SH-SY5Y (cell line): ENCODE measurements around the gene TCEA3.

Experiments
- GATA2 ChIP-seq: IDR thresholded peaks from 2 replicates; pipeline ENCODE4 v1.6.1; 2011; ENCODE audit warnings: mild to moderate bottlenecking, low read depth, low read length
- GATA3 ChIP-seq: IDR thresholded peaks from 2 replicates; pipeline ENCODE4 v1.6.1; 2011; ENCODE audit warnings: low read depth, mild to moderate bottlenecking, low read length, moderate library complexity

DNA sequence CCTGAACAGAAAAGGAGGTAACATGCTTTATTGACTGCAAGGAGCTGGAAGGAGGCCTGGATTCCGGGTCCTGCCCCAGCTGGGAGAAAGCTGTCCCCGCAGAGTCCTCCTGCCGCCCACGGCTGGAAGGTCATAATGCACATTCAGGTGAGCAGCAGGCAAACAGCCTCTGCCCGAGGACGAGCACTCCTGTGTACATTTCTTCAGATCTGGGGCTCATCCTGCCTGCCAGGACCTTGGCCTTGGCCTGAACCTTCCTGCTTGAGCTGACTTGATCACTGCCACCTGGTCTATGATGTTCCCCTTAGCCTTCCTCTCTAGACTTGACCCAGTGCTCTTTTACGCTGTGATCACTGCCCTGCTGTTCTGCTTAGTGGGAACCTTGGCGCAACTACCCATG lies 37.1 kb downstream of the TCEA3 start:
- no peak for TF ChIP-seq GATA2
- TF ChIP-seq GATA3: no peak
